NCI-H146 (cell line): ENCODE measurements around the gene PLCB1.
"Not testable (repeated sequence)": the region's sequence is repeated elsewhere in the genome, so short reads cannot be mapped to it uniquely, and the experiment has no call there.

Source experiments
- DNase-seq: peaks from one replicate; lab custom pipeline; 2025; lab: John Stamatoyannopoulos, UW

PLCB1 gene

DNA sequence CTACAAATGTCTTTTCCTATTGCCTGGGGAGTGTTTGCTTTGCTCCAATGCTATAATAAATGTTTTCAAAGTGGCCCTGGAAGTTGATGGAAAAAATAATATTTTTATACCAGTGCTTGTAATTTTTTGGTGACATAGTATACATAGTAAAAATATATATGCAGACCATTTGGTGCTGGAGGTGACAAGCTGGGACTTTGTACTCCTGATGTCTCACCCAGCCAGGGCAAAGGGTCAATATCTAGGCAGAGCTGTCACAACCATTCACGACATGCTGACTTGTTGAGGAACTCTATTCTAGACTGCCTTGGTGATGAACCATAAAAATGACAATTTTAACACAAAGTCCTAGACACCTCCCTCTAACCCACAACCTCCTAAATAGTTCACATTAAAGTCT, 203.0 kb downstream of the PLCB1 start:
- no peak for DNase-seq

DNA sequence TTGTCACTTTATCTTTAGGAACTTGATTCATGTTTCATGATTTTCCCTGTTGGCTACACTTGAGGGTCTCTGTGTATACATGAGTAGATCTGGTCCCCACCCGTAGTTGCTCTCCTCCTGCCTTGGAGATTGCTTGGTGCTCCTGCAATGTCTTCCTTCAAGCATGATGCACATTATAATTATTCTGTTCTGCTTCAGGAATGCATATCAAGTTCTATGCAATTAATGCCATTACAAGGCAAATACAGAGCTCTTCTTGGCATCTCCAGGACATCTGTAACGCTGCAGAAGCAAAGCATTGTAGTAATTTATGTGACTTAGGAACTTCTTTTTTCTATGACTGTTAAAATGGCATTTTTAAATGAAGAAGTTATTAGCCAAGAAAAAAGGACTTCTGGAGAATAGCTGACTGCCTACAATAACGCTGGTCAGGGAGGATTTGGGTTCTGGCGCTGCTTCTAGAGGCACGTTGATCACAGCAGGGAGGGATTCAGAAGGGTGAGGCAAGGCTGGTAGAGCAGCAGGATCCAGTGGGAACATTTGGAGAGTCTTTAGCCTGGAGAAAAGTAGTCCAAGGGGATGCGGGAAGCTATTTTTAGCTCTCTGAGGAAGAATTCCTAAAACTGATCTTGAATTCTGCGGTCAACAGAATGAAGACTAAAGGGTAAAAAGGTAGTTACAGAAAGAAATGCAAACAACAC, 203.6 kb downstream of the PLCB1 start:
- no peak for DNase-seq

DNA sequence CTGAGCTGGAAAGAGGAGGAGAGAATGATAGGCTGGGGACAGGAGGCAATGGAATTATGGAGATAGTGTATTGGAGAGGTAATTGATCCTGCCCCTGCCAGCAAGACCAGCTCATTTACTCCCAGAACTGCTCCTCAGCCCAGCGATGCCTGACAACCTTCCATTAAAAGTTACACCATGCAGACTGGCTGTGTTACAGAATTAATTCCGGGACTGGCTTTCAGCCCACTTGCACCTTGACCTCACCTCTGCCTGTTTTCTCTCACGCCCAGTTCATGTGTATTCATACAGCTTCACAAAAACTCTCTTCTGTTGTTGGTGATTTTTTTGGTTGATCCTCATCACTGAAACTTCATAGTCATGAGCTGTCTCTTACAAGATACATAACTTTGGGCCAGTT, 207.3 kb downstream of the PLCB1 start:
- DNase-seq = no peak

GRCh38 chr20:8342391-8342790, 210.3 kb downstream of the PLCB1 start:
- DNase-seq = peak; percentile 34

- no peak for DNase-seq
These were observed 212.0 kb downstream of the PLCB1 start for GRCh38 chr20:8344106-8344505.

DNA sequence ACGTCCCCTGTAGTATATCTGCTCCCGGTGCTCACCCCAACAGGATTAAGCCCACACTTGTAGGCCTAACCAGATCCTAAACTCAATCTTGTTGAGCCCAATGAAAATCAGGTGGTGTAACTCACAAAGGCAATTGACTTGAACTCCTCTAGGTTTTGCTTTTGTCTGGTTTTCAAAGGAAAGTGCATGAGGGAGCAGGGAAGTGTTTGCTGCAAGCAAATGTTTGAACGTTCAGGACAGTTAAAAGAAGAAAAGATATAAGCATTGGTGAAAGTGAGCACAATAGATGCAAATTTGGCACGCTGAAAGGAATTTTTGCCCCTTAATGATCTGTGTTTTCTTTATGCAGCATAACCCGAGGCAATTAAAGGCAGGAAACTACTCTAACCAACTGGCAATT, 212.6 kb downstream of the PLCB1 start:
- peak; percentile 53 for DNase-seq

DNA sequence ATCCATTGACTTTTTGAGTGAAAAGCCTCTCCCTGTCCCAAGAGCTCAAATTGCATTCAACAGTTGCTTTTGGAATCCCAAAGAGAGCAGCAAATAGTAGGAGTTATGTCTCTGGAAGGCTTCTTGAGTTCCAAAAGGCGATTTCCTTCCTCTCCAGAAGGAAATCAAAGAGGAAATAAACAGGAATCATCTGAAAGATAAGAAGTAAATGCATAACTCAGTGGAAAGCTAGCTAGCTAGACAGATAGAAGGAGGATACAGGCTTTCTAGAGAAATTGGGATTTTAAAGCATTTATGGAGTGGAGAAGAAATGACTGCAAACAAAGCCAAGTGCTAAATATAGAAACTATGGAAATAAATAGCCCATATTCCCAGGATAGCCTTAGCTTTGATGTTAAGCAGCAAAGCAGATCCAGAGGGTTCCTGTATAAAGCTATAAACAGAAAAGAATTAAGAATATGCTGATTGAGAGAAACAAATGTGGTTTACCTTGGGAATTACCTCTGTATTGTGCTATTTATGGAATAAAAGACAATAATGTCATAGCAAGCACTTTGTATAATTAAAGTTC, 214.7 kb downstream of the PLCB1 start:
- DNase-seq = no peak

GRCh38 chr20:8350225-8350624, 218.2 kb downstream of the PLCB1 start:
- DNase-seq = not testable (repeated sequence)

DNA sequence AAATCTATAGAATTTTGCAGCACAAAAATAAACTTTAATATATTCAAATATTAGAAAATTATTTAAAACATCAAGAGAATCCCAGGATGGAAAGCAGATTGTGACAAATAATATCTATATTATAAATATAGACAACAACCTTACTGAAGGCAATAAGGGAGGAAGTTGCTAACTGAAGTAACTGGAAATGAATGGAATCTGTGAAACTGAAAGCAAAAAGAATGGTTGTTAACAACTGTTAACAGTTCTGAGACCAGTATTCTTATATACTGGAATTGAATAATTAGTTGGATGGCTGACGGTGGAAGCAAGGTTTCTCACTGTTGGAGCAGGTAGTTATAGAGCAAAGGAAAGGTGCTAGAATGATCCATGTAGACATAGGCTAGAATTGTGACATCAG, 220.4 kb downstream of the PLCB1 start:
- DNase-seq = no peak

DNA sequence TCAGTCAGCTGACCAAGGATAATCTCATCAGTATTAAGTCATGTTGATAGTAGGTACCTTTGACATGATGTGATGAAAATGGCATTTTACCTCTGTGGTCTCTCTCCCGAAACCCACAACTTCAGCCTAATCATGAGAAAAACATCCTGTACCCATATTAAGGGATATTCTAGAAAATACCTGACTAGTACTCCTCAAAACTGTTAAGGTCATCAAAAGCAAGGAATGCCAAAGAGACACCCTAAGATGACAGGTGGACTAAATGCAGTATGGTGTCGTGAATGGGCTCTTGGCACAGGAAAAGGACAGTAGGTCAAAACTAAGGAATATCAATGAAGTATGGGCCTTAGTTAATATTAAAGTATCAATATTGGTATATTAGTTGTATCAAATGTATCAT, 221.4 kb downstream of the PLCB1 start:
- DNase-seq = no peak

DNA sequence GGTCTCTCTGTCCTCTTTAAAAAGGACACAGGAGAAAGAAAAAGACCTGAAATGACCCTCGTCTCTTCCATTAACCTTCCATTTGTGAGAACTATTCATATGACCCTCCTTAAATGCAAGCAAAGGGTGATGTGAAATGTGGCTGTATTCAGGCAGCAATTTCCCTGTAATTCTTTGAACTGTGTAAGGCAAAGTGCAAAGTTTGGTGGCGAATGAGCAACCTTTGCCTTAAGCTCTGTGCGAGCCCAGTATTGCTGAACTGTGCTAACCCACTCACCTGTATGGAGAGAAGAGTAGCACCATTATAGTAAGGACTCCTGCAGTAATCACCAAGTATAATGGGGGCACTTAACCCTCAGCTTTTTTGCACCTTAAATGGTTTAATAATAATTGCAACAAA, 223.4 kb downstream of the PLCB1 start:
- DNase-seq = no peak

DNA sequence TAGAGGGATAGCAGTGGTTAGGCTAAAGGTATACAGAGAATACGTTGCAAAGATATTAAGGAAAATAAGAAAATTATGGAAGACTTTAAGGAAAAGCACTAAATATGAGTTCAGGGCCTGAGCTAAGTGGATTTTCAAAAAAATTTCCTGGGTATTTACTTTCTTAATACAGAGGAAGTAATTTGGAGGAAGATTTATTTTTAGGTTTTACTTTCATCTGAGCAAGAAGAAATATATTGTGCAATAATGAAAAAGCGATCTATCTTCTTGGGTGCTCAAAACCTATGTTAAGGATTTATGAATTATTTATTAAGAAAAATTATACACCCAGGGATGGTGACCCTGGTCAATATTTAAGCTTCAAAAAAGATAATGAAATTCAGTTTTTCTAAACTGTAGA, 224.7 kb downstream of the PLCB1 start:
- DNase-seq = no peak

DNA sequence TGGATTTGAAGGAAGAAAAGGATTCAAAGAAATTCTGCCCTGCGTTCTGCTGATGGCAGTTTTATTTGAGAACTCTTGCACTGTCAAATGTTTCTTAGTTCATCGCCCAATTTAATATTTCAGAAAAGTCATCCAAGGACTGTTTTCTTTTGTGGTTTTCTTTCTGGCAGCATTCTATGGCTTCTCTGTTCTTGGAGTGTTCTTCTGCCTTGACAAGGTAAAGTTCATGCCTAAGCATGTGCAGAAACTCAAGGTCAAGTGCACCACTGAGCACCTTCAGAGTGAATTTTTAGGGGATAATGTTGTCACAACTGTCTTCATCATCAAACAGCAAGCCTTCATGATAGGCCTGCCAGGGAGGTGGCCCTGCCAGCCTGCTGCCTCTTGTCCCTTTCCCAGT, 225.6 kb downstream of the PLCB1 start:
- DNase-seq = no peak

DNA sequence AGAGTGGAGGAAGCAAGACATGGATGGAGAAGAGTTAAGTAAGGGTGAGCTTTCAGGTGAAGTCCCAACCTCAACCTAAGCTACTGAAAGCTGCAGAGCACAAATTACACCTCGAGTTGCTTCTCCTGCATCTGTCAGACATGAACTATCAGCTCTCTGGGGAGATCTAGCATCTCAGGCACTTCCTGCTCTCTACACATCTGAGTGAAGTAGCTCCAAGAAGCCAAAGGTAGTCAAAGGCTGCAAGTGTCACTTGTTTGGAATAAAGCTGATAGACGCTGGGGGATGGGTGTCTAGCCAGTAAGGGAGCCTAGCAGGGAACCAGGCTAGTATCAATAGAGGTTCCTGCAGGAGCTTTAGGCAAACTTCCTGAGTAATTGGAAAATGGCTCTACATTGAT, 228.0 kb downstream of the PLCB1 start:
- DNase-seq = peak; percentile 58

- peak; percentile 13 for DNase-seq
These were observed 229.1 kb downstream of the PLCB1 start for GRCh38 chr20:8361006-8361652.

DNA sequence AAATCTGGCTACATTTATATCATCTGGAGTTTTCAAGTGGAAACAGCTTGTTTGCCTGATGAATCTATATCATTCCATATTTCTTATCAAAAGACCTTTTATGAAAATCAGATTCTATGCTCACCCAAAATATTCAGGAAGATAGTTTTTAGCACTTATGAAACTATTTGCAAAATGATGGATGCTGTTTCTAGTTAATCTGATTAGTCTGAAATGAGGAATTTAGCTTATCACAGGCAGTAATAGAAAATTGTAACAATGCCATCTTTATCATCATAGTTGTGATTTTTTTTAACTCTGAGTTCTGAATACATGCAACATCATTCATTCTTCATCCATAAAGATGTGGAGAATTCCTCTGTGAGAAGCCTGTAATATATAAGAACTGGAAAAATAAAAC, 229.7 kb downstream of the PLCB1 start:
- no peak for DNase-seq

- DNase-seq = no peak
These were observed 230.4 kb downstream of the PLCB1 start for GRCh38 chr20:8362457-8362856.

GRCh38 chr20:8363970-8364733, 232.1 kb downstream of the PLCB1 start:
- DNase-seq = no peak

DNA sequence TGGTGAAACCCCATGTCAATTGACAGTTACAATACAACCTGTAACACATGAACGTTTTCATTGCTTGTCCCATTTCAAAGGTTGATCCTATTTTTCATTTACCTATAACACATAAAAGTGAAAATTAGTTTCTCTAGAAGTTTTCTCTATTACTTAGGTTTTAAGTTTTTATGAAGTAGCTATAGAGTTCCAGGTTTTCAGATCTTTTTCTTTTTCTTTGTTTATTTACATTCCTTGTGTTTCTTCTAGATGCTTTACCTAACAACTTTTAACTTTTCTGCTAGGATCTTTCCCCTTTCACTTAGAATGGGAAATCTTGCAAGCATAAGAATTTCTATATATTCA, 232.6 kb downstream of the PLCB1 start:
- no peak for DNase-seq

- no peak for DNase-seq
These were observed 233.6 kb downstream of the PLCB1 start for GRCh38 chr20:8365634-8366033.

- DNase-seq = no peak
These were observed 234.3 kb downstream of the PLCB1 start for GRCh38 chr20:8366303-8366923.

DNA sequence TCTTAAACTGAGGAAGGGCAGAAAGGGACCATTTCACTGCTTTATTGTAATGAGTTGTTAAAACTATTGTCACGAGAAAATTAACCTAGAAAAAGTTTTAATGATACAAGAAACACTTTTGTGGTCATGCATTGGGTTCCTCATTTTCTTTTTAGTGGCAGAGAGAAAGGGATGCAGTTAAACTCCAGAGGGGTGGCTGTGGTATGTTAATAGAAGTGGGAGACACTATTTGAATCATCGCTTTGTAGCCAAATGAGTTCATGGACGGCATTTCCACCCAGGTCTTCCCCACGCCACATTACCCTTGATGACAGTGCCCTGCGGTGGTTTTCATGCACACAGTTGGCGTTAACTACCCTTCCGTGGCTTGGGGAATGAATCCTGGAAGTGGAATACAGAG, 235.6 kb downstream of the PLCB1 start:
- DNase-seq = no peak

GRCh38 chr20:8368670-8369069, 236.6 kb downstream of the PLCB1 start:
- no peak for DNase-seq
